ENCODE results near the gene LPCAT2.

- TF ChIP-seq CTCF (IDR thresholded peaks at IDR 0.05) (no peak), POLR2A (IDR thresholded peaks at IDR 0.05) (no peak)
These were observed 11.3 kb upstream of the LPCAT2 start for GRCh38 chr16:55497558-55497957.
